ENCODE measurements around the gene CTRB1. TPM values are rescaled to one million over a fixed set of nuclear protein-coding genes. Genes with fewer than 3 reads are reported as not detected.
A peak's percentile ranks its signal among the peaks of the same experiment; 100 is the strongest.

CTRB1 gene
- total RNA-seq, 1 experiment from 2014 or later = not detected

- Histone ChIP-seq H2BK12ac (ENCODE audit: insufficient read length, low read depth, low read length) (no peak overlapping the region), H3T11ph (ENCODE audit: low read length) (no peak overlapping the region), H3K9me3 (ENCODE audit: control insufficient read depth, low read depth, low read length) (no peaks in the 10 kb centered on the region), H4K91ac (ENCODE audit: insufficient read length, low read depth, low read length) (no peak overlapping the region), H2BK5ac (ENCODE audit: insufficient read length, low read length) (no peak overlapping the region), H3K4ac (ENCODE audit: low read depth, low read length) (no peak overlapping the region), H2AFZ (ENCODE audit: low read length) (no peak overlapping the region), H3K27ac (ENCODE audit: insufficient read length, low read depth, low read length) (no peak overlapping the region), H4K20me1 (ENCODE audit: control insufficient read depth, insufficient read depth, insufficient read length) (peaks cover 6% of the 10 kb centered on the region), H2BK15ac (ENCODE audit: low read depth, low read length) (no peak overlapping the region), H2BK20ac (ENCODE audit: low read depth, low read length, poor library complexity, severe bottlenecking) (no peak overlapping the region), H3K27me3 (ENCODE audit: insufficient read depth, low read length) (no peaks in the 10 kb centered on the region), H3K56ac (ENCODE audit: insufficient read length, low read depth, low read length) (no peak overlapping the region), H3K9ac (ENCODE audit: extremely low read depth, insufficient read length, low read length) (peak overlapping the region; percentile 69), H3K79me1 (ENCODE audit: insufficient read depth, low read depth, low read length, poor library complexity, severe bottlenecking) (peaks cover 10% of the 10 kb centered on the region), H3K4me2 (ENCODE audit: insufficient read depth, insufficient read length, low read length) (peak overlapping the region; percentile 70), H3K23ac (ENCODE audit: insufficient read length, low read depth, low read length) (no peak overlapping the region), H3K23me2 (ENCODE audit: insufficient read length, low read depth, low read length, poor library complexity, severe bottlenecking) (peaks cover 13% of the 10 kb centered on the region), H3K18ac (ENCODE audit: insufficient read length, low read depth, low read length) (no peak overlapping the region), H3K4me1 (ENCODE audit: insufficient read depth, low read length) (no peaks in the 10 kb centered on the region; the same call in 1 of the 2 replicates), H3K79me2 (ENCODE audit: insufficient read depth, low read length) (peaks cover 28% of the 10 kb centered on the region; the same call in 1 of the 2 replicates), H3K14ac (ENCODE audit: insufficient read depth, low read length) (no peak overlapping the region; the same call in 1 of the 2 replicates), H2AK5ac (ENCODE audit: insufficient read length, low read length) (no peak overlapping the region), H2BK120ac (ENCODE audit: low read depth, low read length, poor library complexity, severe bottlenecking) (no peak overlapping the region), H4K8ac (replicated peaks; ENCODE audit: insufficient read length, low read depth, low read length) (no peak overlapping the region), H4K5ac (ENCODE audit: insufficient read length, low read depth, low read length) (no peak overlapping the region)
- no CpG with 5 or more reads among the region's 14 CpGs for WGBS (ENCODE audit: extremely low coverage, insufficient read length, low lambda C conversion rate)
- Mint-ChIP-seq H3K4me3 (peak overlapping the region; percentile 81 to 88), H3K27ac (no peak overlapping the region; a peak in 1 of 7 replicates), H3K27me3 (ENCODE audit: low read depth) (no peaks in the 10 kb centered on the region), H3K36me3 (ENCODE audit: insufficient read depth in 1 of 3, low read depth in 3 of 3) (peaks cover 3 to 6% (median 5%) of the 10 kb centered on the region in 3 experiments; a peak in 4 of 7 replicates), H3K4me1 (peaks cover 39 to 41% of the 10 kb centered on the region in 2 experiments), H3K9me3 (no peaks in the 10 kb centered on the region)
- TF ChIP-seq, protein P1, sequence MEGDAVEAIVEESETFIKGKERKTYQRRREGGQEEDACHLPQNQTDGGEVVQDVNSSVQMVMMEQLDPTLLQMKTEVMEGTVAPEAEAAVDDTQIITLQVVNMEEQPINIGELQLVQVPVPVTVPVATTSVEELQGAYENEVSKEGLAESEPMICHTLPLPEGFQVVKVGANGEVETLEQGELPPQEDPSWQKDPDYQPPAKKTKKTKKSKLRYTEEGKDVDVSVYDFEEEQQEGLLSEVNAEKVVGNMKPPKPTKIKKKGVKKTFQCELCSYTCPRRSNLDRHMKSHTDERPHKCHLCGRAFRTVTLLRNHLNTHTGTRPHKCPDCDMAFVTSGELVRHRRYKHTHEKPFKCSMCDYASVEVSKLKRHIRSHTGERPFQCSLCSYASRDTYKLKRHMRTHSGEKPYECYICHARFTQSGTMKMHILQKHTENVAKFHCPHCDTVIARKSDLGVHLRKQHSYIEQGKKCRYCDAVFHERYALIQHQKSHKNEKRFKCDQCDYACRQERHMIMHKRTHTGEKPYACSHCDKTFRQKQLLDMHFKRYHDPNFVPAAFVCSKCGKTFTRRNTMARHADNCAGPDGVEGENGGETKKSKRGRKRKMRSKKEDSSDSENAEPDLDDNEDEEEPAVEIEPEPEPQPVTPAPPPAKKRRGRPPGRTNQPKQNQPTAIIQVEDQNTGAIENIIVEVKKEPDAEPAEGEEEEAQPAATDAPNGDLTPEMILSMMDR (conservative IDR thresholded peaks at IDR 0.05) = no peak
- DNase-seq = no peak
Measured at GRCh38 chr16:75264457-75264998, 45.7 kb downstream of the CTRB1 start.

Data from H9 (cell line).